Keratinocyte (primary cell): Measurements from ENCODE around the gene TMEM235. TPM values are rescaled to one million over a fixed set of nuclear protein-coding genes. Genes with fewer than 3 reads are reported as not detected.

Experiments
- DNase-seq: peaks from one replicate; pipeline ENCODE4 v3.0.0-alpha.2; 2011; ENCODE audit warnings: low read depth, missing footprints, low spot score
- FAIRE-seq: peaks from 2 replicates; lab custom pipeline; 2011; peaks lifted over from hg19 to GRCh38; lab: Jason Lieb, UNC
- H2AFZ ChIP-seq: 2 replicates; pipeline ENCODE4 v1.6.0; 2012; ENCODE audit warnings: low read length, control low read depth, inconsistent platforms; ENCODE audit not compliant: control insufficient read depth
- H3K27ac ChIP-seq: 2 replicates; pipeline ENCODE4 v1.5.1; 2011; ENCODE audit warnings: low read length; ENCODE audit not compliant: control insufficient read depth, insufficient read depth
- H3K27me3 ChIP-seq: 3 replicates; pipeline ENCODE4 v1.6.0; 2011; ENCODE audit warnings: low read length; ENCODE audit not compliant: control insufficient read depth, insufficient read depth; ENCODE audit errors: extremely low read depth
- H3K36me3 ChIP-seq, 2 experiments: 2 replicates in 1 of 2; 3 replicates in 1 of 2; pipeline ENCODE4 v1.5.1; 2011; ENCODE audit warnings: low read length in 2 of 2, mild to moderate bottlenecking in 1 of 2; ENCODE audit not compliant: control insufficient read depth in 2 of 2, insufficient read depth in 2 of 2; ENCODE audit errors: extremely low read depth in 1 of 2
- H3K4me1 ChIP-seq: 3 replicates; pipeline ENCODE4 v1.5.1; 2011; ENCODE audit warnings: low read length; ENCODE audit not compliant: control insufficient read depth, insufficient read depth; ENCODE audit errors: extremely low read depth
- H3K4me2 ChIP-seq: 3 replicates; pipeline ENCODE4 v1.6.0; 2011; ENCODE audit warnings: low read depth, low read length; ENCODE audit not compliant: control insufficient read depth, insufficient read depth; ENCODE audit errors: extremely low read depth
- H3K4me3 ChIP-seq, 3 experiments: fragments of 200-600 bp in 1 of 3; sonication (generic) in 1 of 3; 2 replicates in 2 of 3; 3 replicates in 1 of 3; pipeline ENCODE4 v1.5.1; 2011 to 2016; ENCODE audit warnings: low read length in 3 of 3, mild to moderate bottlenecking in 3 of 3, control low read depth in 2 of 3, inconsistent platforms in 1 of 3, low read depth in 1 of 3, mixed read lengths in 1 of 3, mixed run types in 1 of 3, moderate library complexity in 1 of 3; ENCODE audit not compliant: control insufficient read depth in 2 of 3, insufficient read depth in 2 of 3; ENCODE audit errors: extremely low read depth in 1 of 3
- H3K79me2 ChIP-seq: 2 replicates; pipeline ENCODE4 v1.6.0; 2012; ENCODE audit warnings: low read length; ENCODE audit not compliant: control insufficient read depth, insufficient read depth
- H3K9ac ChIP-seq: 3 replicates; pipeline ENCODE4 v1.6.0; 2011; ENCODE audit warnings: low read length; ENCODE audit not compliant: control insufficient read depth, insufficient read depth; ENCODE audit errors: extremely low read depth
- H3K9me1 ChIP-seq: 3 replicates; pipeline ENCODE4 v1.6.0; 2011; ENCODE audit warnings: low read length; ENCODE audit not compliant: control insufficient read depth, insufficient read depth; ENCODE audit errors: extremely low read depth
- H3K9me3 ChIP-seq: 2 replicates; pipeline ENCODE4 v1.5.1; 2012; ENCODE audit warnings: low read depth, low read length; ENCODE audit not compliant: control insufficient read depth
- H4K20me1 ChIP-seq: 3 replicates; pipeline ENCODE4 v1.6.0; 2011; ENCODE audit warnings: low read length; ENCODE audit not compliant: control insufficient read depth, insufficient read depth; ENCODE audit errors: extremely low read depth
- EZH2 ChIP-seq: IDR thresholded peaks from one replicate; pipeline ENCODE4 v1.6.1; 2012; ENCODE audit warnings: inconsistent platforms, mild to moderate bottlenecking, low read length, moderate library complexity
- dilution Hi-C: fragments of 300-500 bp; cut with MboI; formaldehyde crosslinking; loops from one replicate; pipeline ENCODE4 v1.7.0; 2020; ENCODE audit warnings: low sequenced_read_pairs; ENCODE audit not compliant: extremely low pct_ligation_motif_present
- polyA plus RNA-seq, 5 experiments: library from polyadenylated mRNA; depleted of rRNA in 3 of 5; stranded (reverse) in 3 of 5; stranded (forward) in 1 of 5; unstranded in 1 of 5; fragments of >200 nt; gene quantifications; 1 replicate in 1 of 5; 2 replicates in 3 of 5; 3 replicates in 1 of 5; pipeline versions ENCODE4 v1.2.1 to v1.2.3, GENCODE V29; 2011 to 2012; ENCODE audit warnings: missing spikeins in 2 of 5, low read depth in 1 of 5, low replicate concordance in 1 of 5
- TF ChIP-seq, protein P1 (sequence below), 3 experiments: IDR thresholded peaks in 1 of 3; conservative IDR thresholded peaks in 1 of 3; optimal IDR thresholded peaks in 1 of 3; 2 replicates in 2 of 3; 3 replicates in 1 of 3; pipeline versions ENCODE3 to v1.5.1; 2011; ENCODE audit warnings: low read length in 3 of 3, mild to moderate bottlenecking in 3 of 3, moderate library complexity in 2 of 3, control low read depth in 1 of 3, inconsistent platforms in 1 of 3; ENCODE audit not compliant: insufficient read depth in 2 of 3; ENCODE audit errors: extremely low read depth in 1 of 3

Gene TMEM235
- polyA plus RNA-seq, 1 donor (not counting 4 experiments of a cell fraction or from before 2014, with no cell fraction given): not detected

- no peak for FAIRE-seq
- no peaks in the 10 kb centered on the region for H3K9me1 ChIP-seq
- dilution Hi-C loops: no loop called here
Measured at GRCh38 chr17:78197147-78197832, 34.1 kb upstream of the TMEM235 start.

DNA sequence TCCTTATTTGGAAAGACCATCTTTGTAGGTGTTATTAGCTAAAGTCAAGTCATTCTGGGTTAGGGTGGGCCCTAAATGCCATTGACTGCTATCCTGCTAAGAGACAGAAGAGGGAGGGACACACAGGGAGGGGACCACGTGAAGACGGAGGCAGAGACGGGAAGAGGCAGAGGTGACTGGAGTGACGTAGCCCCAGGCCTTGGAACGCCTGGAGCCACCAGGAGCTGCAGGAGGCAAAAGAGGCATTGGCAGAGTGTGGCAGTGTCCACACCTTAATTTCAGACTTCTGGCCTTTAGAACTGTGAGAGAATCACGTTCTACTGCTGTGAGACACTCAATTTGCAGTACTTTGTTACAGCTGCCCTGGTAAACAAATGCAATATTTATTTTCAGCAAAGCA, 31.0 kb upstream of the TMEM235 start:
- FAIRE-seq: no peak

More at GRCh38 chr17:78197147-78197832, 34.1 kb upstream of the TMEM235 start:
- Histone ChIP-seq H3K9me3 (no peaks in the 10 kb centered on the region), H4K20me1 (no peaks in the 10 kb centered on the region), H3K27me3 (no peaks in the 10 kb centered on the region), H3K79me2 (no peaks in the 10 kb centered on the region), H3K4me1 (peaks cover 20% of the 10 kb centered on the region), H3K9ac (no peak overlapping the region), H3K27ac (peak overlapping the region; percentile 11), H3K4me3 (no peak overlapping the region), H3K36me3 (peaks cover 0 to 3% of the 10 kb centered on the region in 2 experiments), H3K4me2 (peak overlapping the region; percentile 31), H2AFZ (no peak overlapping the region)
- TF ChIP-seq, protein P1, sequence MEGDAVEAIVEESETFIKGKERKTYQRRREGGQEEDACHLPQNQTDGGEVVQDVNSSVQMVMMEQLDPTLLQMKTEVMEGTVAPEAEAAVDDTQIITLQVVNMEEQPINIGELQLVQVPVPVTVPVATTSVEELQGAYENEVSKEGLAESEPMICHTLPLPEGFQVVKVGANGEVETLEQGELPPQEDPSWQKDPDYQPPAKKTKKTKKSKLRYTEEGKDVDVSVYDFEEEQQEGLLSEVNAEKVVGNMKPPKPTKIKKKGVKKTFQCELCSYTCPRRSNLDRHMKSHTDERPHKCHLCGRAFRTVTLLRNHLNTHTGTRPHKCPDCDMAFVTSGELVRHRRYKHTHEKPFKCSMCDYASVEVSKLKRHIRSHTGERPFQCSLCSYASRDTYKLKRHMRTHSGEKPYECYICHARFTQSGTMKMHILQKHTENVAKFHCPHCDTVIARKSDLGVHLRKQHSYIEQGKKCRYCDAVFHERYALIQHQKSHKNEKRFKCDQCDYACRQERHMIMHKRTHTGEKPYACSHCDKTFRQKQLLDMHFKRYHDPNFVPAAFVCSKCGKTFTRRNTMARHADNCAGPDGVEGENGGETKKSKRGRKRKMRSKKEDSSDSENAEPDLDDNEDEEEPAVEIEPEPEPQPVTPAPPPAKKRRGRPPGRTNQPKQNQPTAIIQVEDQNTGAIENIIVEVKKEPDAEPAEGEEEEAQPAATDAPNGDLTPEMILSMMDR (optimal IDR thresholded peaks at IDR 0.05 in 1 of 3, IDR thresholded peaks at IDR 0.05 in 1 of 3, conservative IDR thresholded peaks at IDR 0.05 in 1 of 3; ENCODE audit: extremely low read depth in 1 of 3, insufficient read depth in 2 of 3, low read length in 3 of 3): no peak
- TF ChIP-seq EZH2: no peak
- no peak for DNase-seq

More for the DNA sequence above, 31.0 kb upstream of the TMEM235 start:
- Histone ChIP-seq H3K36me3 (peaks cover 0 to 13% of the 10 kb centered on the region in 2 experiments), H2AFZ (no peak overlapping the region), H3K27ac (no peak overlapping the region), H3K4me2 (no peak overlapping the region), H3K4me3 (no peak overlapping the region), H3K27me3 (no peaks in the 10 kb centered on the region), H3K79me2 (no peaks in the 10 kb centered on the region), H3K9ac (no peak overlapping the region), H3K4me1 (peaks cover 20% of the 10 kb centered on the region), H3K9me1 (no peaks in the 10 kb centered on the region), H4K20me1 (no peaks in the 10 kb centered on the region), H3K9me3 (no peaks in the 10 kb centered on the region)
- no peak for TF ChIP-seq EZH2
- TF ChIP-seq, protein P1 (optimal IDR thresholded peaks at IDR 0.05 in 1 of 3, IDR thresholded peaks at IDR 0.05 in 1 of 3, conservative IDR thresholded peaks at IDR 0.05 in 1 of 3; ENCODE audit: extremely low read depth in 1 of 3, insufficient read depth in 2 of 3, low read length in 3 of 3): no peak
- dilution Hi-C loops: no loop called here
- DNase-seq: no peak
